HCEC 1CT (cell line): ENCODE results near the gene USP17L29.
"Not testable (repeated sequence)": the region's sequence is repeated elsewhere in the genome, so short reads cannot be mapped to it uniquely, and the experiment has no call there.

ENCODE experiments used
- DNase-seq: peaks from one replicate; pipeline ENCODE4 v3.0.0-alpha.2; 2017

USP17L29 gene

GRCh38 chr4:9353338-9353737 is at the start of gene USP17L29:
Gene USP17L29 (plus strand): TSS chr4:9353638. CDS start chr4:9353638, 0 bp downstream.
- DNase-seq: not testable (repeated sequence)

- not testable (repeated sequence) for DNase-seq
These were observed 29.2 kb upstream of the USP17L29 start for GRCh38 chr4:9324191-9324590.

GRCh38 chr4:9324865-9325264 is 28.6 kb upstream of the USP17L29 start, which contains the start of gene USP17L24:
Gene USP17L24 (plus strand): TSS chr4:9325165. CDS start chr4:9325165, 0 bp downstream.
- DNase-seq: not testable (repeated sequence)

- DNase-seq: not testable (repeated sequence)
These were observed 23.8 kb upstream of the USP17L29 start, which contains the start of gene USP17L25 for GRCh38 chr4:9329611-9330010. Gene USP17L25 (plus strand): TSS chr4:9329911. CDS start chr4:9329911, 0 bp downstream.

- not testable (repeated sequence) for DNase-seq
These were observed 19.1 kb upstream of the USP17L29 start, which contains the start of gene USP17L26 for GRCh38 chr4:9334358-9334757. Gene USP17L26 (plus strand): TSS chr4:9334658. CDS start chr4:9334658, 0 bp downstream.

- not testable (repeated sequence) for DNase-seq
These were observed 14.3 kb upstream of the USP17L29 start, which contains the start of gene USP17L5 for GRCh38 chr4:9339103-9339502. Gene USP17L5 (plus strand): TSS chr4:9339403. CDS start chr4:9339403, 0 bp downstream.

- DNase-seq: not testable (repeated sequence)
These were observed 9.6 kb upstream of the USP17L29 start, which contains the start of gene USP17L27 for GRCh38 chr4:9343848-9344247. Gene USP17L27 (plus strand): TSS chr4:9344148. CDS start chr4:9344148, 0 bp downstream.

- not testable (repeated sequence) for DNase-seq
These were observed 4.8 kb upstream of the USP17L29 start, which contains the start of gene USP17L28 for GRCh38 chr4:9348593-9348992. Gene USP17L28 (plus strand): TSS chr4:9348893. CDS start chr4:9348893, 0 bp downstream.

- not testable (repeated sequence) for DNase-seq
These were observed 2.6 kb upstream of the USP17L29 start for GRCh38 chr4:9350866-9351265.

GRCh38 chr4:9362829-9363228 is 9.4 kb downstream of the USP17L29 start, which contains the start of gene USP17L30:
Gene USP17L30 (plus strand): TSS chr4:9363129. CDS start chr4:9363129, 0 bp downstream.
- not testable (repeated sequence) for DNase-seq

GRCh38 chr4:9379881-9380280 is 26.4 kb downstream of the USP17L29 start:
- DNase-seq: not testable (repeated sequence)

- DNase-seq: not testable (repeated sequence)
These were observed 27.6 kb downstream of the USP17L29 start for GRCh38 chr4:9381012-9381534.

GRCh38 chr4:9384126-9384525 is 30.7 kb downstream of the USP17L29 start:
- no peak for DNase-seq

GRCh38 chr4:9389001-9389400 is 35.6 kb downstream of the USP17L29 start:
- DNase-seq: not testable (repeated sequence)
